PFSK-1 (cell line): ENCODE data around the gene OR2M2.

Source experiments
- FOXP2 ChIP-seq: optimal IDR thresholded peaks from 2 replicates; pipeline ENCODE3; 2011; ENCODE audit warnings: borderline replicate concordance, control low read depth, inconsistent platforms; ENCODE audit not compliant: insufficient read depth; ENCODE audit errors: extremely low read length, extremely low read depth
- POLR2AphosphoS5 ChIP-seq: IDR thresholded peaks from 2 replicates; pipeline ENCODE4 v1.6.1; 2012; ENCODE audit warnings: low read depth, mild to moderate bottlenecking, control low read depth, low read length, moderate library complexity
- SIN3A ChIP-seq: IDR thresholded peaks from 2 replicates; pipeline ENCODE4 v1.6.1; 2012; ENCODE audit warnings: mild to moderate bottlenecking, low read length, moderate library complexity, borderline replicate concordance; ENCODE audit not compliant: insufficient read depth
- TAF1 ChIP-seq: IDR thresholded peaks from 2 replicates; pipeline ENCODE4 v1.6.1; 2012; ENCODE audit warnings: low read length, control low read depth, borderline replicate concordance; ENCODE audit not compliant: insufficient read depth
- TF ChIP-seq, protein P1 (sequence below), 2 experiments: IDR thresholded peaks; 2 replicates each; pipeline versions ENCODE4 v1.6.1 to v1.8.0; 2011 to 2012; ENCODE audit warnings: low read depth in 2 of 2, low read length in 2 of 2, control low read depth in 1 of 2, inconsistent platforms in 1 of 2, mild to moderate bottlenecking in 1 of 2, moderate library complexity in 1 of 2; ENCODE audit not compliant: insufficient read depth in 1 of 2

OR2M2 gene

DNA sequence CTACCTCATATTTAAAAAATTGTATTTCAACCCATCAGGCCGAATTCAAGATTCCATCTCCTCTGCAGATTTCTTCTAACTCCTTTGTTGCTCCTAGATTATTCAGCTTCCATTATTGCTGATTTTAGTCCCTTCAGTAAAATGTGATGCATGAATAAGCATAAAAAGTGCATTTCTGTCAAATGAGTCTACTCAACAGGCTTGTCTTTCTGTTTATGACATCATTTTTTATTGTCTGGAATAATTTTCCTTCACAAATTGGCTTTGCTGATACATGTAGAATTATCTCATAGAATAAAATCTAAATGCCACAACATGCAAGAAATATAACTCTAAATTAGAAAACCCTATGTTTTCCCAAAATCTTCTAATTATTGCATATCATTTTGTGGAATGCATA, 31.3 kb upstream of the OR2M2 start:
- no peak for TF ChIP-seq TAF1
- no peak for TF ChIP-seq POLR2AphosphoS5
- TF ChIP-seq SIN3A, result no peak
- no peak for TF ChIP-seq FOXP2
- TF ChIP-seq, protein P1, sequence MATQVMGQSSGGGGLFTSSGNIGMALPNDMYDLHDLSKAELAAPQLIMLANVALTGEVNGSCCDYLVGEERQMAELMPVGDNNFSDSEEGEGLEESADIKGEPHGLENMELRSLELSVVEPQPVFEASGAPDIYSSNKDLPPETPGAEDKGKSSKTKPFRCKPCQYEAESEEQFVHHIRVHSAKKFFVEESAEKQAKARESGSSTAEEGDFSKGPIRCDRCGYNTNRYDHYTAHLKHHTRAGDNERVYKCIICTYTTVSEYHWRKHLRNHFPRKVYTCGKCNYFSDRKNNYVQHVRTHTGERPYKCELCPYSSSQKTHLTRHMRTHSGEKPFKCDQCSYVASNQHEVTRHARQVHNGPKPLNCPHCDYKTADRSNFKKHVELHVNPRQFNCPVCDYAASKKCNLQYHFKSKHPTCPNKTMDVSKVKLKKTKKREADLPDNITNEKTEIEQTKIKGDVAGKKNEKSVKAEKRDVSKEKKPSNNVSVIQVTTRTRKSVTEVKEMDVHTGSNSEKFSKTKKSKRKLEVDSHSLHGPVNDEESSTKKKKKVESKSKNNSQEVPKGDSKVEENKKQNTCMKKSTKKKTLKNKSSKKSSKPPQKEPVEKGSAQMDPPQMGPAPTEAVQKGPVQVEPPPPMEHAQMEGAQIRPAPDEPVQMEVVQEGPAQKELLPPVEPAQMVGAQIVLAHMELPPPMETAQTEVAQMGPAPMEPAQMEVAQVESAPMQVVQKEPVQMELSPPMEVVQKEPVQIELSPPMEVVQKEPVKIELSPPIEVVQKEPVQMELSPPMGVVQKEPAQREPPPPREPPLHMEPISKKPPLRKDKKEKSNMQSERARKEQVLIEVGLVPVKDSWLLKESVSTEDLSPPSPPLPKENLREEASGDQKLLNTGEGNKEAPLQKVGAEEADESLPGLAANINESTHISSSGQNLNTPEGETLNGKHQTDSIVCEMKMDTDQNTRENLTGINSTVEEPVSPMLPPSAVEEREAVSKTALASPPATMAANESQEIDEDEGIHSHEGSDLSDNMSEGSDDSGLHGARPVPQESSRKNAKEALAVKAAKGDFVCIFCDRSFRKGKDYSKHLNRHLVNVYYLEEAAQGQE (IDR thresholded peaks at IDR 0.05; ENCODE audit: insufficient read depth in 1 of 2, low read depth in 2 of 2, low read length in 2 of 2), result no peak

- TF ChIP-seq, protein P1 (IDR thresholded peaks at IDR 0.05; ENCODE audit: insufficient read depth in 1 of 2, low read depth in 2 of 2, low read length in 2 of 2), result no peak
- TF ChIP-seq FOXP2 (no peak), POLR2AphosphoS5 (no peak), SIN3A (no peak), TAF1 (no peak)
These were observed 30.0 kb upstream of the OR2M2 start, which contains the start of gene OR2M5 for GRCh38 chr1:248144513-248145198. Gene OR2M5 (plus strand): TSS chr1:248145148. CDS start chr1:248145148, 0 bp downstream.

GRCh38 chr1:248152056-248152827, 22.4 kb upstream of the OR2M2 start:
- TF ChIP-seq, protein P1 (IDR thresholded peaks at IDR 0.05; ENCODE audit: insufficient read depth in 1 of 2, low read depth in 2 of 2, low read length in 2 of 2), result no peak
- TF ChIP-seq FOXP2, result no peak
- no peak for TF ChIP-seq TAF1
- no peak for TF ChIP-seq SIN3A
- TF ChIP-seq POLR2AphosphoS5, result no peak

DNA sequence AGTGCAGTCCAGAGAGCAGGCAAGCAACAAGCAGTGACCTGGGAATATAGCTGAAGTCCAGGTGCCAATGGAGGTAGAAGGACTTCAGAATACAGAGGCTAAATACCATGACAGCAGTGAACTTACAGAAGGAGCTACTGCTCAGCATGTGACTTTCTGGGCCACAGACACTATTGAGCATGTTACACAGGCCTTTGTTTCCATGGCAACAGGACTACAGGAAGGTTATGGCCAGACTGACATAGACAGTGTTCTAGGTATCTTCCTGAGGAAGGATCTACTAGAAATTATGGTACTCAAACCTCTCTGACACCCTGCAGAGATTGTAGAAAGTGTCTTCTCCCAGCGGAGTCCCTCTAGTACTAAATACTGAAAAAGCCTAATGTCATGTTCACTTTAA, 18.7 kb upstream of the OR2M2 start:
- TF ChIP-seq, protein P1 (IDR thresholded peaks at IDR 0.05; ENCODE audit: insufficient read depth in 1 of 2, low read depth in 2 of 2, low read length in 2 of 2), result no peak
- TF ChIP-seq SIN3A (no peak), TAF1 (no peak), FOXP2 (no peak), POLR2AphosphoS5 (no peak)
